ENCODE measurements around the gene DUS3L.

DNA sequence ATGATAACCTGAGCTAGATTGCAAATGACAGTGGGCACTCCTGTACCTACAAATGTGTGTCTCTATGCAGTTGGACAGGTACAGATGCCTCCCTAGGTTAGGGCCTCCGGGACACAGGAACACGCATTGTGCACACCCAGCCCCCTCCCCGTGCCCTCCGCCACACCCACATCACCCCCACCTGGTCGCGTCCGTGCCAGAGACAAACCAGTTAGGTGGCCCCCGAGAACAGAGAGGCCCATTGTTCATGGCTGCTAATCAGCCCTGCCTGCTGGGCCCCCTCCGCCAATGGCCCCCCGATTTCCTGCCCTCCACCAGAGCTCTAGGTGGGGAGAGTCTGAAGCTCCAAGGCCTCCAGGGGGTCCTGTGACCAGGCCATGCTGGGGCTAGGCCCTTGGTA is 27.6 kb upstream of the DUS3L start:
- TF ChIP-seq, protein P1, sequence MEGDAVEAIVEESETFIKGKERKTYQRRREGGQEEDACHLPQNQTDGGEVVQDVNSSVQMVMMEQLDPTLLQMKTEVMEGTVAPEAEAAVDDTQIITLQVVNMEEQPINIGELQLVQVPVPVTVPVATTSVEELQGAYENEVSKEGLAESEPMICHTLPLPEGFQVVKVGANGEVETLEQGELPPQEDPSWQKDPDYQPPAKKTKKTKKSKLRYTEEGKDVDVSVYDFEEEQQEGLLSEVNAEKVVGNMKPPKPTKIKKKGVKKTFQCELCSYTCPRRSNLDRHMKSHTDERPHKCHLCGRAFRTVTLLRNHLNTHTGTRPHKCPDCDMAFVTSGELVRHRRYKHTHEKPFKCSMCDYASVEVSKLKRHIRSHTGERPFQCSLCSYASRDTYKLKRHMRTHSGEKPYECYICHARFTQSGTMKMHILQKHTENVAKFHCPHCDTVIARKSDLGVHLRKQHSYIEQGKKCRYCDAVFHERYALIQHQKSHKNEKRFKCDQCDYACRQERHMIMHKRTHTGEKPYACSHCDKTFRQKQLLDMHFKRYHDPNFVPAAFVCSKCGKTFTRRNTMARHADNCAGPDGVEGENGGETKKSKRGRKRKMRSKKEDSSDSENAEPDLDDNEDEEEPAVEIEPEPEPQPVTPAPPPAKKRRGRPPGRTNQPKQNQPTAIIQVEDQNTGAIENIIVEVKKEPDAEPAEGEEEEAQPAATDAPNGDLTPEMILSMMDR (IDR thresholded peaks at IDR 0.05; ENCODE audit: low read depth, low read length), result no peak
- no peak for TF ChIP-seq EZH2phosphoT487 (IDR thresholded peaks at IDR 0.05; ENCODE audit: low read depth)

Measured in OCI-LY3 (cell line).